ENCODE measurements around the gene HBD.

DNA sequence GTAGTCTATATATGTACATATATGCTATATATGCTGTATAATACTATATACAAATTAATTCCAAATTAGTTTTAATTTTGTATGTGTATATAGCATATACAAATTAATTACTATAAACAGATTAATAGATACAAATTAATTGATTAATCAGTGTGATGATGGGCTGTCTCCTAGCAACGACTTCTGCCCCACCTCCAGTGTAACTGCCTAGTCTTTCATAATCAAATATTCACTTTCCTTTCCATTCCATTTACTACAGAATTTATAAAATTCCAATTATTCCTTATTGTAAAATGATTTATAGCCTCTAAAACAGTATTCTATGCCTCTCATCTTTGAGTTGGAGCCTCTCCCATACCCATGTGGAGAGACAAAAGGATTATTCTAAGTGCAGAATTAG, 976 bp downstream of the HBD start:
- no peak for TF ChIP-seq POLR2A (IDR thresholded peaks at IDR 0.05; ENCODE audit: low read length)
- TF ChIP-seq GATA1 (IDR thresholded peaks at IDR 0.05; ENCODE audit: low read depth, low read length): no peak

Data from erythroblast (primary cell).